Kidney epithelial cell (primary cell): ENCODE results near the gene SNAPC4. TPM values are rescaled to one million over a fixed set of nuclear protein-coding genes. Genes with fewer than 3 reads are reported as not detected.
"Not testable (repeated sequence)": the region's sequence is repeated elsewhere in the genome, so short reads cannot be mapped to it uniquely, and the experiment has no call there.

Source experiments
- DNase-seq: peaks from one replicate; pipeline ENCODE4 v3.0.0-alpha.2; 2010; ENCODE audit warnings: low read depth
- H3K27me3 ChIP-seq: 2 replicates; pipeline ENCODE4 v1.6.0; 2011; ENCODE audit warnings: low read length; ENCODE audit not compliant: control insufficient read depth, insufficient read depth
- H3K36me3 ChIP-seq: 2 replicates; pipeline ENCODE4 v1.5.1; 2011; ENCODE audit warnings: low read length; ENCODE audit not compliant: control insufficient read depth, insufficient read depth
- H3K4me3 ChIP-seq: 2 replicates; pipeline ENCODE4 v1.5.1; 2011; ENCODE audit warnings: low read depth, mild to moderate bottlenecking, control low read depth, low read length
- CTCF ChIP-seq: IDR thresholded peaks from 2 replicates; pipeline ENCODE4 v1.5.1; 2011; ENCODE audit warnings: mild to moderate bottlenecking, moderate library complexity, low read length, control low read depth, inconsistent platforms; ENCODE audit not compliant: insufficient read depth, poor library complexity, severe bottlenecking
- total RNA-seq: library from RNA; depleted of rRNA; stranded (reverse); fragments of >200 nt; gene quantifications from 2 replicates; pipeline ENCODE4 v1.2.3, GENCODE V29; 2015

The SNAPC4 gene
- total RNA-seq, 1 donor from 2014 or later = 14.9 TPM

DNA sequence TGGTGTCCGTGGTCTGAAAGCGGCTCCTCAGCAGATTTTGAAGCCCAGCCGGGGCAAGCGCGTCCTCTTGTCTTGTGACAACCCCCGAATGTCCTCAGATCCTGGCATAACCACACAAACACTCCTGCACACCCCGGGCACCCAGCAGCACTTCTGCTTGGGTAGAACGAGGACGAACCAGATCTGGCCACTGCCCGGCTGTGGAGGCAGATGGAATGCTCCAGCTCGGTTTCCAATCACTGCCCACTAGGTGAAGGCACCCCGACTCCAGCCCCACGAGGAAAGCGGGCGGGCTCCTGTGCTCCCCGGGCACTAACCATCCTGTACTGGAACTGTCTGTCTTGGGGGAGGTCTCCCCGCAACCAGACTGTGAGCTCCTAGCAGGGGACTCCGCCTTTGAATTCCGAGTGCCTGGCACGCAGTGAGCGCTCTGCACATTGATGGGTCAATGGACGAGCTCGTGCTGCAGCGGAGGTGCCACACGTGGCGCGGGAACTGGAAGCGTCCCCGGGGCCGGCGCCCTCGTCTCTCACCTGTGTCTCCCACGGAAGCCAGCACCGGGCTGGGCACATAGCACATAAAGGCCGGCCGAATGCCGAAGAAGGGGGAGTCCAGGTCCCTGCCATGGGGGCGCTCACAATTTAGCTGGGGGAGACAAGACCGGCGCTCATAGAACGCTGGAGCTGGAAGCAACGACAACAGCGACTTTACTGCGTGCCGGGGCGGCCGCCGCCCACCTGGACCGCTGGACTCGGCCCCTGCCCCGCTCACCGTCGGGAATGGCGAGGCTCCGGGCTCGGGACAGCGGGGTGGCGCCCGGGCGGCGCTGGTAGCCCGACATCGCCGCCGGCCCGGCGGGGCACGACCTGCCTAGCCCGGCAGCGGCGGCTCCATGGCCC, 9.8 kb upstream of the SNAPC4 start:
- Histone ChIP-seq H3K4me3 (peak overlapping the region; percentile 96), H3K27me3 (no peaks in the 10 kb centered on the region), H3K36me3 (peaks cover 7% of the 10 kb centered on the region)
- DNase-seq = no peak
- TF ChIP-seq CTCF = no peak

- Histone ChIP-seq H3K4me3 (no peak overlapping the region), H3K27me3 (no peaks in the 10 kb centered on the region), H3K36me3 (peaks cover 6% of the 10 kb centered on the region)
- TF ChIP-seq CTCF = no peak
- no peak for DNase-seq
Measured at GRCh38 chr9:136407911-136408310, 7.9 kb upstream of the SNAPC4 start.

- H3K36me3 ChIP-seq, H3K27me3 ChIP-seq, DNase-seq, H3K4me3 ChIP-seq: not testable (repeated sequence)
Measured at GRCh38 chr9:136407061-136407460, 7.1 kb upstream of the SNAPC4 start.

DNA sequence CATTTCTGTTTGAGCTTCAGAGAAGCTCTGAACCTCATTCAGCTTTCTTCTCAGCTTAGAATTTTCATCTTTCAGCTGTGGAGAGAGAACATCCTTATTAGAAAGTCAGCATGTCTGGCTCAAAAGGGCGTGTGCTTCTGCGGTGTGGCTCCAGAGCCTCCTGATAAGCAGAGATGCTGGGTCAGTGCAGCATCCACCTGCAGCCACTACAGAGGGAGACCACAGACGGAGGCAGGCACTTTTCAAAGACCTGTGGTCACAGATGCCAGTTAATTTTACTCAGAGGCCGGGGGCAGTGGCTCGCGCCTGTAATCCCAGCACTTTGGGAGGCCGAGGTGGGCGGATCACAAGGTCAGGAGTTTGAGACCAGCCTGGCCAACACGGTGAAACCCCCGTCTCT, 5.9 kb upstream of the SNAPC4 start:
- not testable (repeated sequence) for H3K36me3 ChIP-seq, H3K4me3 ChIP-seq, DNase-seq, H3K27me3 ChIP-seq

DNA sequence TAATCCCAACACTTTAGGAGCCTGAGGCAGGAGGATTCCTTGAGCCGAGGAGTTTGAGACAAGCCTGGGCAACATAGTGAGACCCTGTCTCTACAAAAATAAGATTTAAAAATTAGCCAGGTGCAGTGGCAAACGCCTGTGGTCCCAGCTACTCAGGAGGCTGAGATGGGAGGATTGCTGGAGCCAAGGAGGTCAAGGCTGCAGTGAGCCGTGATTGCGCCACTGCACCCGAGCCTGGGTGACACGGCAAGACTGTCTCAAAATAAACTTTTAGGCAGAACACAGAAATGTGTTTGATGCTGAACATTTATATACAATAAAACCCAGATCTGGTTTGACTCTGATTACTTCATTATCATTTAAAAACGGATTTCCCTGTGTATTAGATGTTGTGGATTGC, 5.5 kb upstream of the SNAPC4 start:
- Histone ChIP-seq H3K36me3 (peaks cover 4% of the 10 kb centered on the region), H3K4me3 (no peak overlapping the region), H3K27me3 (no peaks in the 10 kb centered on the region)
- no peak for TF ChIP-seq CTCF
- DNase-seq = no peak

DNA sequence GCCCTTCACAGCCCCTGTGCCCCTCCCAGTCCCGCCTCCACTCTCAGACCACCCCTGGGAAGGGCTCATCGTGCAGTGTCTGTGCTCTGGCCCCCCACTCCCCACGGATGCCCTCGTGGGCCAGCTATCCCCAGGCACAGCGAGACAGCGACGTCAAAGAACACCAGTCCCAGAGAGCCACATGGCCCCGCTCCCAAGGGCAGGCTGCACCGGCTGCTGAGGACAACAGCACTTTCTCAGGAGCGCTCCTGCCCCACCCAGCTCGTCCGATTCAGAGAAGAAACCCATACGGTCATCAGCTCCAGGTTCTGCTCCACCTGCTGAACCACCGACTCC, 4.8 kb upstream of the SNAPC4 start:
- Histone ChIP-seq H3K4me3 (no peak overlapping the region), H3K27me3 (no peaks in the 10 kb centered on the region)
- TF ChIP-seq CTCF = no peak

More for the DNA sequence above, 4.8 kb upstream of the SNAPC4 start:
- peaks cover 4% of the 10 kb centered on the region for H3K36me3 ChIP-seq
- DNase-seq = no peak
